GM19043 (cell line): Measurements from ENCODE around the gene KCNMB2.

Experiments used
- ATAC-seq: cut with Tn5 transposase; IDR thresholded peaks from one replicate; pipeline ENCODE4 v1.9.1; 2021; ENCODE audit warnings: low read depth; ENCODE audit not compliant: unreplicated experiment

KCNMB2 gene

GRCh38 chr3:178567611-178568010, 31.4 kb downstream of the KCNMB2 start:
- ATAC-seq = no peak

GRCh38 chr3:178568155-178568731, 32.0 kb downstream of the KCNMB2 start:
- no peak for ATAC-seq

- no peak for ATAC-seq
Observed at GRCh38 chr3:178568911-178569310, 32.7 kb downstream of the KCNMB2 start.

- ATAC-seq = no peak
Observed at GRCh38 chr3:178569826-178570225, 33.6 kb downstream of the KCNMB2 start.

GRCh38 chr3:178583963-178584575, 47.8 kb downstream of the KCNMB2 start:
- ATAC-seq = no peak

GRCh38 chr3:178584722-178585380, 48.6 kb downstream of the KCNMB2 start:
- no peak for ATAC-seq

- ATAC-seq = no peak
Observed at GRCh38 chr3:178585454-178585853, 49.2 kb downstream of the KCNMB2 start.

- ATAC-seq = no peak
Observed at GRCh38 chr3:178586076-178586475, 49.8 kb downstream of the KCNMB2 start.

GRCh38 chr3:178588628-178589027, 52.4 kb downstream of the KCNMB2 start:
- no peak for ATAC-seq

GRCh38 chr3:178593786-178594185, 57.5 kb downstream of the KCNMB2 start:
- no peak for ATAC-seq

- no peak for ATAC-seq
Observed at GRCh38 chr3:178597371-178597770, 61.1 kb downstream of the KCNMB2 start.

GRCh38 chr3:178602856-178603255, 66.6 kb downstream of the KCNMB2 start:
- ATAC-seq = no peak

- no peak for ATAC-seq
Observed at GRCh38 chr3:178603735-178604134, 67.5 kb downstream of the KCNMB2 start.

GRCh38 chr3:178618197-178618596, 82.0 kb downstream of the KCNMB2 start:
- ATAC-seq = no peak

GRCh38 chr3:178618896-178619295, 82.7 kb downstream of the KCNMB2 start:
- ATAC-seq = no peak

- ATAC-seq = no peak
Observed at GRCh38 chr3:178623666-178624255, 87.5 kb downstream of the KCNMB2 start.

- no peak for ATAC-seq
Observed at GRCh38 chr3:178624276-178624675, 88.0 kb downstream of the KCNMB2 start.

GRCh38 chr3:178625053-178625600, 88.9 kb downstream of the KCNMB2 start:
- no peak for ATAC-seq

- ATAC-seq = no peak
Observed at GRCh38 chr3:178628037-178628436, 91.8 kb downstream of the KCNMB2 start.

- no peak for ATAC-seq
Observed at GRCh38 chr3:178629430-178630178, 93.4 kb downstream of the KCNMB2 start.

GRCh38 chr3:178631950-178632349, 95.7 kb downstream of the KCNMB2 start:
- ATAC-seq = no peak
